K562 (cell line): ENCODE measurements around the gene KIAA1614. TPM values are rescaled to one million over a fixed set of nuclear protein-coding genes. Genes with fewer than 3 reads are reported as not detected.

ENCODE experiments used
- ATAC-seq: fragments of 200-7000 bp; cut with Tn5 transposase; 3 replicates; pipeline ENCODE4 v1.9.1; 2020; ENCODE audit warnings: moderate library complexity
- BruUV-seq: library from RNA; stranded (reverse); fragments of 400-500 nt; replicated peaks from 2 replicates; lab custom pipeline; 2021; lab: Mats Ljungman, UMichigan
- CTCF ChIA-PET: fragments of 300-600 bp; formaldehyde crosslinking; extraction: SDS; loops from one replicate; lab custom pipeline; 2021; ENCODE audit warnings: low intra/inter-chr PET ratio; lab: Yijun Ruan, JAX
- POLR2A ChIA-PET: fragments of 300-600, 350-650 bp; sonication (Branson Sonifier 250); formaldehyde crosslinking; extraction: SDS; loops from one replicate; lab custom pipeline; 2021; ENCODE audit warnings: antibody characterized with exemption, inconsistent platforms; lab: Yijun Ruan, JAX
- DNase-seq, 4 experiments: peaks; one replicate each; pipeline versions ENCODE4 v3.0.0 to v3.0.0-alpha.2; 2011 to 2018; ENCODE audit warnings: low spot score in 3 of 4, mixed read lengths in 3 of 4; ENCODE audit errors: extremely low read depth in 1 of 4
- FAIRE-seq: peaks from 2 replicates; lab custom pipeline; 2011; peaks lifted over from hg19 to GRCh38; lab: Jason Lieb, UNC
- H2AFZ ChIP-seq: 2 replicates; pipeline ENCODE4 v1.6.0; 2011; ENCODE audit warnings: low read depth, low read length, control low read depth, inconsistent platforms
- H3K27ac ChIP-seq: fragments of 200-600 bp; 3 replicates; pipeline ENCODE4 v1.8.0; 2011; ENCODE audit warnings: low read depth, mild to moderate bottlenecking, control low read depth, inconsistent platforms, low read length, moderate library complexity, mixed read lengths; ENCODE audit errors: extremely low read depth
- H3K27me3 ChIP-seq, 2 experiments: fragments of 300-600 bp in 1 of 2; 2 replicates in 1 of 2; 3 replicates in 1 of 2; pipeline versions ENCODE4 v1.6.0 to v1.8.0; 2011; ENCODE audit warnings: inconsistent platforms in 2 of 2, low read length in 2 of 2, mild to moderate bottlenecking in 1 of 2, mixed read lengths in 1 of 2, moderate library complexity in 1 of 2; ENCODE audit not compliant: control insufficient read depth in 2 of 2, insufficient read depth in 2 of 2
- H3K36me3 ChIP-seq: fragments of 300-600 bp; 3 replicates; pipeline ENCODE4 v1.8.0; 2011; ENCODE audit warnings: mild to moderate bottlenecking, low read length, inconsistent platforms; ENCODE audit not compliant: control insufficient read depth, insufficient read depth
- H3K4me1 ChIP-seq, 2 experiments: fragments of 200-600 bp in 1 of 2; replicated peaks in 1 of 2; 2 replicates in 1 of 2; 3 replicates in 1 of 2; pipeline versions ENCODE4 v1.5.1 to v1.8.0; 2011; ENCODE audit warnings: inconsistent platforms in 2 of 2, low read length in 2 of 2, mild to moderate bottlenecking in 1 of 2, mixed read lengths in 1 of 2, moderate library complexity in 1 of 2; ENCODE audit not compliant: control insufficient read depth in 2 of 2, insufficient read depth in 2 of 2
- H3K4me2 ChIP-seq: 2 replicates; pipeline ENCODE4 v1.6.1; 2011; ENCODE audit warnings: low read length, control low read depth, inconsistent platforms, mixed read lengths; ENCODE audit not compliant: insufficient read depth
- H3K4me3 ChIP-seq: fragments of 200-600 bp; sonication (generic), shearing (Covaris generic); 2 replicates; pipeline ENCODE4 v1.5.1; 2016; ENCODE audit warnings: control low read depth, inconsistent platforms
- H3K79me2 ChIP-seq: fragments of 200-600 bp; 3 replicates; pipeline ENCODE4 v1.8.0; 2011; ENCODE audit warnings: low read length, inconsistent platforms; ENCODE audit not compliant: control insufficient read depth, insufficient read depth
- H3K9ac ChIP-seq, 2 experiments: 2 replicates each; pipeline versions ENCODE4 v1.6.0 to v1.6.1; 2011; ENCODE audit warnings: low read depth in 2 of 2, low read length in 2 of 2, control low read depth in 1 of 2, inconsistent platforms in 1 of 2, mild to moderate bottlenecking in 1 of 2, mixed read lengths in 1 of 2; ENCODE audit not compliant: insufficient read depth in 1 of 2
- H3K9me1 ChIP-seq: one replicate; pipeline ENCODE4 v1.6.0; 2011; ENCODE audit warnings: inconsistent platforms, mild to moderate bottlenecking, low read length, moderate library complexity; ENCODE audit not compliant: control insufficient read depth, insufficient read depth
- H3K9me3 ChIP-seq: replicated peaks from 2 replicates; pipeline ENCODE4 v1.5.1; 2011; ENCODE audit warnings: low read depth, low read length, inconsistent platforms; ENCODE audit not compliant: control insufficient read depth, insufficient read depth
- H4K20me1 ChIP-seq: replicated peaks from 2 replicates; pipeline ENCODE4 v1.6.1; 2011; ENCODE audit warnings: low read length, inconsistent platforms, mixed read lengths; ENCODE audit not compliant: control insufficient read depth, insufficient read depth
- ASH1L ChIP-seq: fragments of 450-650 bp; IDR thresholded peaks from 2 replicates; pipeline ENCODE4 v1.6.1; 2018; ENCODE audit warnings: borderline replicate concordance, mild to moderate bottlenecking, low read depth; ENCODE audit not compliant: partially characterized antibody
- E2F3 ChIP-seq: fragments of 250-450 bp; sonication (Bioruptor Pico); IDR thresholded peaks from 2 replicates; pipeline ENCODE4 v1.4.0; 2020; ENCODE audit warnings: mild to moderate bottlenecking
- EZH2 ChIP-seq: IDR thresholded peaks from 2 replicates; pipeline ENCODE4 v1.6.1; 2012; ENCODE audit warnings: low read depth, mild to moderate bottlenecking, inconsistent platforms, low read length, borderline replicate concordance
- MXD1 ChIP-seq: fragments of 250-450 bp; sonication (Bioruptor Pico); IDR thresholded peaks from 2 replicates; pipeline ENCODE4 v1.8.0; 2021; ENCODE audit warnings: borderline replicate concordance, mild to moderate bottlenecking, moderate library complexity; ENCODE audit not compliant: poor library complexity, severe bottlenecking
- NCOA2 ChIP-seq, 2 experiments: fragments of 450-650 bp; IDR thresholded peaks; 2 replicates each; pipeline ENCODE4 v1.6.1; 2018; ENCODE audit warnings: mild to moderate bottlenecking in 2 of 2, moderate library complexity in 1 of 2; ENCODE audit not compliant: partially characterized antibody in 2 of 2
- NR2C2 ChIP-seq, 2 experiments: fragments of 200-800 bp in 1 of 2; sonication (Bioruptor generic) in 1 of 2; sonication (generic) in 1 of 2; formaldehyde crosslinking in 1 of 2; IDR thresholded peaks; 2 replicates each; pipeline versions ENCODE4 v1.6.1 to v1.8.0; 2016 to 2022; ENCODE audit warnings: mild to moderate bottlenecking in 1 of 2, missing compliant biosample characterization in 1 of 2, missing genetic modification characterization in 1 of 2, missing genetic modification reagents in 1 of 2
- PHB2 ChIP-seq: fragments of 450-650 bp; IDR thresholded peaks from 2 replicates; pipeline ENCODE4 v1.6.1; 2017; ENCODE audit warnings: low read depth
- POLR2AphosphoS2 ChIP-seq: IDR thresholded peaks from 2 replicates; pipeline ENCODE4 v1.6.1; 2012; ENCODE audit warnings: low read length, improper control_type of control experiment
- SNIP1 ChIP-seq: fragments of 450-650 bp; IDR thresholded peaks from 2 replicates; pipeline ENCODE4 v1.7.1; 2017; ENCODE audit warnings: low read depth, mild to moderate bottlenecking
- SUPT5H ChIP-seq: fragments of 450-650 bp; IDR thresholded peaks from 2 replicates; pipeline ENCODE4 v1.6.1; 2016
- TAF15 ChIP-seq: fragments of 200-400 bp; formaldehyde crosslinking; IDR thresholded peaks from 2 replicates; pipeline ENCODE4 v1.6.1; 2017; ENCODE audit warnings: mild to moderate bottlenecking, low read depth, low read length, moderate library complexity
- TARDBP ChIP-seq: fragments of 450-650 bp; IDR thresholded peaks from 2 replicates; pipeline ENCODE4 v1.6.1; 2016
- TCF7 ChIP-seq: sonication (generic); IDR thresholded peaks from 2 replicates; pipeline ENCODE4 v1.6.1; 2016; ENCODE audit warnings: antibody characterized with exemption, borderline replicate concordance
- TEAD1 ChIP-seq, 2 experiments: fragments of 450-650 bp in 1 of 2; sonication (generic) in 1 of 2; formaldehyde crosslinking; IDR thresholded peaks; 2 replicates each; pipeline versions ENCODE4 v1.4.0 to v1.8.0; 2020 to 2022; ENCODE audit warnings: mild to moderate bottlenecking in 2 of 2, missing genetic modification reagents in 1 of 2
- YBX1 ChIP-seq: fragments of 450-650 bp; IDR thresholded peaks from 2 replicates; pipeline ENCODE4 v1.7.1; 2016; ENCODE audit warnings: mild to moderate bottlenecking
- ZFX ChIP-seq: sonication (generic); formaldehyde crosslinking; IDR thresholded peaks from 2 replicates; pipeline ENCODE4 v1.8.0; 2022; ENCODE audit warnings: mild to moderate bottlenecking, missing genetic modification reagents, moderate library complexity
- ZNF253 ChIP-seq: fragments of 250-450 bp; sonication (Bioruptor Pico); conservative IDR thresholded peaks from 2 replicates; pipeline ENCODE4 v1.6.1; 2021; ENCODE audit warnings: mild to moderate bottlenecking
- ZNF280B ChIP-seq: fragments of 250-450 bp; sonication (Bioruptor Pico); IDR thresholded peaks from 2 replicates; pipeline ENCODE4 v1.5.1; 2021; ENCODE audit warnings: mild to moderate bottlenecking
- ZNF699 ChIP-seq: fragments of 250-450 bp; sonication (Bioruptor Pico); IDR thresholded peaks from 2 replicates; pipeline ENCODE4 v1.8.0; 2021; ENCODE audit warnings: mild to moderate bottlenecking, moderate library complexity; ENCODE audit not compliant: insufficient replicate concordance
- WGBS: fragments of 100-300 bp; shearing (Covaris generic); methylation state at CpG from one replicate; pipeline ENCODE4 v1.1.6; 2016; ENCODE audit warnings: low coverage, mixed read lengths; ENCODE audit not compliant: insufficient coverage; ENCODE audit errors: missing lambda C conversion rate; 5-methylcytosine and 5-hydroxymethylcytosine counted together
- in situ Hi-C: fragments of 300-500 bp; cut with MboI; formaldehyde crosslinking; loops from 4 replicates; pipeline ENCODE4 v1.15.0; 2018; ENCODE audit warnings: inconsistent platforms, mixed read lengths
- intact Hi-C: fragments of 100-400 bp; cut with micrococcal nuclease; formaldehyde crosslinking; loops from 2 replicates; pipeline ENCODE4 v1.14.2; 2022
- polyA plus RNA-seq, 8 experiments: library from polyadenylated mRNA; depleted of rRNA in 4 of 8; stranded (reverse) in 5 of 8; unstranded in 3 of 8; fragments of >200 nt; fragmentation: Nextera tagmentation in 2 of 8; fragmentation: Illumina TruSeq in 1 of 8; extraction: Ambion mirVana in 2 of 8; extraction: Trizol in 1 of 8; gene quantifications; 2 replicates each; pipeline versions ENCODE4 v1.2.1 to v1.2.3, GENCODE V29; 2011 to 2014; ENCODE audit warnings: inconsistent platforms in 1 of 8, missing spikeins in 1 of 8
- total RNA-seq, 7 experiments: library from RNA; depleted of rRNA in 6 of 7; stranded (reverse); fragments of >200 nt in 6 of 7; fragmentation: Illumina TruSeq in 2 of 7; extraction: Trizol in 2 of 7; gene quantifications; 2 replicates each; pipeline versions ENCODE4 v1.2.1 to v1.2.3, GENCODE V29; 2011 to 2021; ENCODE audit warnings: low replicate concordance in 1 of 7

The KIAA1614 gene
- total and polyA plus RNA-seq, 9 of the 15 experiments (the other 6 are each of a cell fraction or from before 2014, with no cell fraction given): 0.01 to 1.1 (median 0.15) TPM; not detected in 1

DNA sequence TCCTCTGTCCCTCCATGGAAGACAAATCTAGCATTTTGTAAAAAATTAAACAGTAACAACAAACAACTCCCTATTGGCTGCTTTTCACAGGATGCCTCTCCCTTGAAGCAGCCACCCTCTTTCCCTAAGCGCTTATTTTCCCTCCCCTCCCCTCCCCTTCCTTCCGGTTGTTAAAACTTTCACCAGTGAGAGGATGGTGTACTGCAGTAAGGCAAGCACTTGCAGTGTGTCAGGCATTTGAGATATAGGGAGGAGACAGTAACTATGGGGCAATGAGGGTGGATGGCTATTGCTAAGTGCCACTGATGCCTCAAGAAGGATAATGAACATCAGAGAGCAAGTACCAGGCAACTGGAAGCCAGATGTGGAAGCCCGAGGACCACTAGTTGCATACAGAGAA, 19.1 kb upstream of the KIAA1614 start (continued):
- TF ChIP-seq NR2C2 (CRISPR knock-in tag; IDR thresholded peaks at IDR 0.05) (no peak), NR2C2 (tag; IDR thresholded peaks at IDR 0.05) (no peak), ASH1L (no peak), ZNF253 (CRISPR knock-in tag) (no peak), EZH2 (no peak), MXD1 (no peak), TAF15 (no peak), ZNF280B (CRISPR knock-in tag) (no peak), TEAD1 (CRISPR knock-in tag; IDR thresholded peaks at IDR 0.05) (no peak), SNIP1 (no peak), PHB2 (no peak)

DNA sequence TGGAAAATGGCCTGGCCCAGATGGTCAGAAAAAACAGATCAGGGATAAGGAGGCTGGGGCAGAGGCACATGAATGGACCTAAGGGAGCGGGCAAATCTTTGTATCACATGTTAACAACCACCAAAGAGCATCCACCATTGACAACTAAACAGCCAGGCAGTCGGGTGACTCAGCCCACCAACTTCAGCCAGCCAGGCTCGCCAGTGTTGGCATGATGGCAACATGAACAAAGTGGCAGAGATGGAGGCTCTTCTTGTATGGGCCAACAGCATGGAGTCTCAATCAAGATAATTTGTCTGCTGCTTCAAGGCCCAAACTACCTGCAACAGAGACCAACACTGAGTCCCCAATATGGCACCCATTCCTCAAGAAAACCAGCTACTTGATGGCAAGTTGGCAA, 16.5 kb upstream of the KIAA1614 start:
- CTCF ChIA-PET: no interaction called here
- no TSS peak for BruUV-seq
- ATAC-seq (no peak), DNase-seq (no peak), FAIRE-seq (no peak)
- no peak overlapping the region for H3K27ac ChIP-seq
- POLR2A ChIA-PET: interaction anchor here (1.4 kb wide), 1 partner anchor 9 kb away, joined by 4 read pairs; no protein-coding TSS in a partner anchor
- H3K4me1 ChIP-seq: peaks cover 0 to 3% of the 10 kb centered on the region in 2 experiments; a peak in 1 of 5 replicates
- TF ChIP-seq ZFX (no peak), TARDBP (no peak), SUPT5H (0 out of 2 replicates have a peak, but pooled peaks have one; percentile 1), E2F3 (CRISPR knock-in tag) (no peak), TCF7 (no peak), YBX1 (no peak), ZNF699 (CRISPR knock-in tag) (no peak), NCOA2 (IDR thresholded peaks at IDR 0.05; ENCODE audit: partially characterized antibody in 2 of 2) (no peak), POLR2AphosphoS2 (peak; percentile 30; the same call in 1 of the 2 replicates)
- H3K4me2 ChIP-seq: no peak overlapping the region
- in situ Hi-C loops: no loop called here
- H3K9ac ChIP-seq: no peak overlapping the region
- no peaks in the 10 kb centered on the region for H3K9me1 ChIP-seq
- H3K36me3 ChIP-seq: no peaks in the 10 kb centered on the region
- no peaks in the 10 kb centered on the region for H3K9me3 ChIP-seq
- 62% methylated on average over 3 of the region's 3 CpGs for WGBS
- no peaks in the 10 kb centered on the region for H4K20me1 ChIP-seq
- H3K4me3 ChIP-seq: no peak overlapping the region
- H2AFZ ChIP-seq: no peak overlapping the region
- intact Hi-C loops: no loop called here
- H3K79me2 ChIP-seq: no peaks in the 10 kb centered on the region
- H3K27me3 ChIP-seq: no peaks in the 10 kb centered on the region
